Aorta (tissue), 5 donors: Measurements from ENCODE around the gene CNKSR3. TPM values are rescaled to one million over a fixed set of nuclear protein-coding genes. Genes with fewer than 3 reads are reported as not detected.
"Not testable (repeated sequence)": the region's sequence is repeated elsewhere in the genome, so short reads cannot be mapped to it uniquely, and the experiment has no call there.

Experiments used
- ATAC-seq: fragments of 200-7000 bp; cut with Tn5 transposase; one replicate; pipeline ENCODE4 v1.9.1; 2022; ENCODE audit warnings: moderate library complexity; ENCODE audit not compliant: low FRiP score
- DNase-seq, 2 donors: peaks; one replicate each; pipeline ENCODE4 v3.0.0-alpha.2; 2020
- H3K27ac ChIP-seq, 2 donors: one replicate each; pipeline ENCODE4 v1.5.1; 2013; ENCODE audit warnings: low read length in 2 of 2, mild to moderate bottlenecking in 2 of 2, moderate library complexity in 2 of 2, control low read depth in 1 of 2, inconsistent platforms in 1 of 2, low read depth in 1 of 2
- H3K27me3 ChIP-seq, 2 donors: one replicate each; pipeline ENCODE4 v1.6.1; 2013; ENCODE audit warnings: control low read depth in 1 of 2, low read length in 1 of 2, mild to moderate bottlenecking in 1 of 2, moderate library complexity in 1 of 2; ENCODE audit not compliant: insufficient read depth in 2 of 2, control insufficient read depth in 1 of 2
- H3K36me3 ChIP-seq, 2 donors: one replicate each; pipeline ENCODE4 v1.6.1; 2013; ENCODE audit warnings: control low read depth in 1 of 2, low read length in 1 of 2, mild to moderate bottlenecking in 1 of 2; ENCODE audit not compliant: insufficient read depth in 2 of 2, control insufficient read depth in 1 of 2
- H3K4me1 ChIP-seq, 2 donors: one replicate each; pipeline ENCODE4 v1.6.1; 2013; ENCODE audit warnings: low read length in 2 of 2, control low read depth in 1 of 2, mild to moderate bottlenecking in 1 of 2, moderate library complexity in 1 of 2; ENCODE audit not compliant: insufficient read depth in 2 of 2, control insufficient read depth in 1 of 2
- H3K4me3 ChIP-seq, 2 donors: one replicate each; pipeline ENCODE4 v1.5.1; 2013; ENCODE audit warnings: low read length in 2 of 2, control low read depth in 1 of 2, mild to moderate bottlenecking in 1 of 2
- H3K9me3 ChIP-seq: one replicate; pipeline ENCODE4 v1.6.1; 2013; ENCODE audit warnings: mild to moderate bottlenecking, low read length; ENCODE audit not compliant: control insufficient read depth
- WGBS, 2 donors: extraction: QIAGEN DNeasy Blood & Tissue Kit; methylation state at CpG; one replicate each; pipeline ENCODE4 v1.1.7; 2013; 5-methylcytosine and 5-hydroxymethylcytosine counted together
- intact Hi-C, 2 donors: fragments of 100-400 bp; cut with DNase I; formaldehyde crosslinking; loops; one replicate each; pipeline versions ENCODE4 v1.14.2 to v1.15.0; 2022
- polyA plus RNA-seq, 2 donors: library from polyadenylated mRNA; stranded (reverse); fragments of 200-250 nt; gene quantifications; one replicate each; pipeline ENCODE4 v1.2.3, GENCODE V29; 2013
- total RNA-seq, 2 donors: library from RNA; stranded (reverse); fragmentation: NEBNext Ultra II Directional; extraction: Animal tissue kit (Norgen Biotek cat#: 25700); gene quantifications; one replicate each; pipeline ENCODE4 v1.2.1, GENCODE V29; 2021
- donor health status: healthy with polysubstance abuse.
- donor health status: Bipolar disorder and iron deficiency.
- donor health status: DM: no; HTN: no; CAD: no.
- donor health status: DM: no; HTN: no; CAD: no.
- donor health status: DM: yes; HTN: yes; CAD: no.

The CNKSR3 gene
- total and polyA plus RNA-seq, 4 donors = 9.3 to 41.2 (median 15.6) TPM

DNA sequence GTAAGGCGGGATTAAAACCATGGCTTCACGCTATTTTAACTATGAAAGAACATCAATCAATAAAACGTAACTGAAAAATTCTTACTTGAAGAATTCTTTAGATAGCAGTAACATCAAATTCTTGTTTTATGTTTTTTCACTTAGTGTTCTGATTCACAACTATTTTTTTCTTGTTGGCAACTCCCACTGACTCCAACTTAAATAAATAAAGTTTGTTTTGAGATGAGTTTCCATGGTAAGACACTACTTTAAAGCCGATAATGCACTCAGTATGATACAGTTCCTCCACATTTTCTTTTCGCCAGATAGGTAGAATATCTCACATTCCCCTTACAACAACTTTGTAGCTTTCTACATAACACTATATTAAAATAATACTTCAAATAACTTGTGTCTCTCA, 33.1 kb upstream of the CNKSR3 start:
- no peak overlapping the region for H3K27ac ChIP-seq
- H3K9me3 ChIP-seq = no peaks in the 10 kb centered on the region
- H3K4me1 ChIP-seq = peaks cover 0 to 3% of the 10 kb centered on the region in 2 donors
- intact Hi-C loops = no loop called here
- H3K27me3 ChIP-seq = no peaks in the 10 kb centered on the region
- 88 to 91% methylated on average over 5 of the region's 5 CpGs for WGBS, 2 donors
- no peak overlapping the region for H3K4me3 ChIP-seq
- DNase-seq (no peak), ATAC-seq (no peak)
- H3K36me3 ChIP-seq = no peaks in the 10 kb centered on the region

DNA sequence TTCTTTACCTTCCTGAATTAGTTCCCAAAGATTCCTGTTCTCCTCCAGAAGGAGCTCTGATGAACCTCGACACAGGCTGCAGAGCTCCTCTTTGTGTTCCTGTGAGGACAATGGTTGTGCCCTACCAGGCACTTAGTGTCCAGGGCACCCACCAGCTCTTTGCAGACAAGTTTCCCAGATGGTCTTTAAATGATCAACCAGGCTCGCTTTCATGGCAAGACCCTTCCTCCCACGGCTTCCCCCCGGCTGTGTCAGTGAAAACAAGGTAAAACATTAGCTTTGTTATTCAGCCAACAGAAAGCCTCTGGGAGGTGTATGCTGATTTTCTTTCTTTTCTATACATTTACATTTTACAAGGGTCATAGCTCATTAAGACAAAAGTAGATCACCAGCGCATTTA, 32.3 kb upstream of the CNKSR3 start:
- WGBS, 2 donors = 91 to 97% methylated on average over 5 of the region's 5 CpGs

DNA sequence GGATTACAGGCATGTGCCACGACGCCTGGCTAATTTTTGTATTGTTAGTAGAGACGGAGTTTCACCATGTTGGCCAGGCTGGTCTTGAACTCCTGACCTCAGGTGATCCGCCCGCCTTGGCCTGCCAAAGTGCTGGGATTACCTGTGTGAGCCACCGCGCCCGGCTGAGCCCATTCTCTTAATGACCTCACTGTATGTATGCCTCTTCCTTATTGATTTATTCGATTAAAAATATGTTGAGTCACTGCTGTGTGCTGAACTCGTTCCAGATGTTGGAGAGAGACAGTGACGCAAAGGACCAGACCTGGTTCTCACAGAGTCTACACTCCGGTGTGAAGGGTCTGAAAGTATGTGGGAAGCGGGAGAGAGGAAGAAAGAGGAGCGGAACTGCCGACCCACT, 31.4 kb upstream of the CNKSR3 start:
- H3K9me3 ChIP-seq, H3K27ac ChIP-seq, H3K4me3 ChIP-seq, ATAC-seq, intact Hi-C loops, DNase-seq, H3K36me3 ChIP-seq, H3K4me1 ChIP-seq, H3K27me3 ChIP-seq: not testable (repeated sequence)
- 92 to 95% methylated on average over 15 of the region's 15 CpGs for WGBS, 2 donors

More for the DNA sequence above, 32.3 kb upstream of the CNKSR3 start:
- Histone ChIP-seq H3K27ac (no peak overlapping the region), H3K9me3 (no peaks in the 10 kb centered on the region), H3K36me3 (no peaks in the 10 kb centered on the region), H3K27me3 (no peaks in the 10 kb centered on the region), H3K4me3 (no peak overlapping the region), H3K4me1 (no peaks in the 10 kb centered on the region)
- intact Hi-C loops = no loop called here
- ATAC-seq (no peak), DNase-seq (no peak)

DNA sequence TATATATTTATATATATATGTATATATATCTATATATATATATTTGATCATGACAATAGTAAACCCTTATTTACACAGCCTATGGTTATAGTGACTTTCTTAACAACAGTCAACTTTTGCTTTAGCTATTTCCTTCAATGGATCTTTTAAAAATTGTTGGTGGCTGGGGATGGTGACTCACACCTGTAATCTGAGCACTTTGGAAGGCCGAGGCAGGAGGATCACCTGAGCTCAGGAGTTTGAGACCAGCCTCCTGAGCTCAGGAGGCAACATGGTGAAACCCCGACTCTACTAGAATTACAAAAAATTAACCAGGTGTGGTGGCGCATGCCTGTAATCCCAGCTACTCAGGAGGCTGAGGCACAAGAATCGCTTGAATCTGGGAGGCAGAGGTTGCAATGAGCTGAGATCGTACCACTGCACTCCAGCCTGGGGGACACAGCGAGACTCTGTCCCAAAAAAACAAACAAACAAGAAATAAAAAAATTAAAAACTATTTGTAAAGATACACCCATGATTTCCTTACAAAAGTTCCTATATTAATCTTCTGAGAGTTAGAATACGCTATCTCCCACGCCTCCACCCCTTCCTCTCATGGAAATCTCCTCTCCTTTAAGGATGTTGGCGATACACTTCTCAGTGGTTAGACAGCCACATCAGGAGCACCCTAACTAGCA, 29.2 kb upstream of the CNKSR3 start:
- DNase-seq (no peak), ATAC-seq (no peak)
- no peaks in the 10 kb centered on the region for H3K27me3 ChIP-seq
- no peaks in the 10 kb centered on the region for H3K4me1 ChIP-seq
- intact Hi-C loops = no loop called here
- no peaks in the 10 kb centered on the region for H3K36me3 ChIP-seq
- H3K9me3 ChIP-seq = no peaks in the 10 kb centered on the region
- no peak overlapping the region for H3K4me3 ChIP-seq
- H3K27ac ChIP-seq = no peak overlapping the region
- 98 to 99% methylated on average over 9 of the region's 9 CpGs for WGBS, 2 donors

DNA sequence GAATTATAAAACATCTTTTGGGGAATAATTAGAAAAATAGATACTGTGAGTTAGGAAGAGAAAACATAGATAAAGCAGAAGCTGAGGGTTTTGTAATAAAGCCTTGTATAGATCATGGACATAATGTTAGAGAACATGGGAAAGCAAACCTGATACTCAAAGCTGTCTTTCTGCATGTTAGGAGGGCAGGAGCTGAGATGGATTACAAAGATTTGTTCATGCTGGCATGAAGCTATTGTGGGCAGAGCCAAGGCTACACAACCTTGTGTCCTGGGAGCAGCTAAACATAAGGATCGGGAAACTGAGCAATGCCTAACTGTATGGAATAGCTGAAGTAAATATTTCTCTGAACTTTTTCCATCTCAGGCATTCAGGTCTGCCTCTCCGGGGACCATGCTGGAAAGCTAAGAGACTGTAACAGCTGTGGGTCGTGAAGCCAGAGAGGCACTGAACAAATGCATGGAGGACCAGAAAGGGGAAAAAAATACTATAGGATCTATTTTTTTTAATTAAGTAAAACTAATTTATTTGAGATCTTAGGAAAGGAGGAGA, 28.2 kb upstream of the CNKSR3 start:
- H3K36me3 ChIP-seq = no peaks in the 10 kb centered on the region
- H3K27ac ChIP-seq = no peak overlapping the region
- DNase-seq (no peak), ATAC-seq (no peak)
- H3K4me1 ChIP-seq = no peaks in the 10 kb centered on the region
- 30 to 38% methylated on average over 3 of the region's 3 CpGs for WGBS, 2 donors
- no peaks in the 10 kb centered on the region for H3K27me3 ChIP-seq
- intact Hi-C loops = no loop called here
- no peak overlapping the region for H3K4me3 ChIP-seq
- H3K9me3 ChIP-seq = no peaks in the 10 kb centered on the region

DNA sequence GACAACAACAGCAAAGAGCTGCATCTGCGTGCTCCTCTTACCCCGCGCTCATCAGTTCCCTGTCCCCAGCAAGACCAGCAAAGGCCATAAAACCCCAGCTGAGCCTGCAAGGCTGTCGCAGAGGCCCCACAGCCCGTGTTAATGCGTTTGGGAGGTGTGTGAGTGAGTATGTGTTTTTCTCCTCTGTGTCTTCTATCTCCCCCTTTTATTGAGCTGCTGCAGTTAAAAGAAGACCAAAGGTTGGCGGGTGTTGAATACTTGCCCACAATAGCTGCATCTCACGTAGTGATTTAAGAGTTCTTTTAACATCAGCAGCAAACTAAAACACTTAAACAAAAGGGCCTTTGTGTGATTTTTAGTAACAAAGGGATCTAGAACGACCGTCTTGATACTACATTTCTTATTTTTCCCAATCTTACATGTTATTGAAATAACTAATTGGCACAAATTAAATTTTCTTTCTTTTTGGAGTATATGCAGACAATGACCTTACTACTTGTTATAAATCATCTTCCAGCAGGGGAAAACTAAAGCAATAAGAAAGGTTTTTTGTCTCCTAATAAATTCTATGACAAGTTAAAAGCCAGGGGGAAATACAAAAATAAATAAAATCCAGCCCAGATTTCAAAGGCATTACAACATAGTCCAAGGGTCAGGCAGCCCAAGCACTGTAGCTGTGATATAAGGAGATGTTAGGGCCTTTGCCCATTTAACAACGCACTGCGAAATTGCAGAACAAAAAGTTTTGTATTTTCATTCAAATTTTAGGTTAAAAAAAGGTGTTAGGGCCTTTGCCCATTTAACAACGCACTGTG, 27.2 kb upstream of the CNKSR3 start:
- intact Hi-C loops = no loop called here
- DNase-seq = no peak

DNA sequence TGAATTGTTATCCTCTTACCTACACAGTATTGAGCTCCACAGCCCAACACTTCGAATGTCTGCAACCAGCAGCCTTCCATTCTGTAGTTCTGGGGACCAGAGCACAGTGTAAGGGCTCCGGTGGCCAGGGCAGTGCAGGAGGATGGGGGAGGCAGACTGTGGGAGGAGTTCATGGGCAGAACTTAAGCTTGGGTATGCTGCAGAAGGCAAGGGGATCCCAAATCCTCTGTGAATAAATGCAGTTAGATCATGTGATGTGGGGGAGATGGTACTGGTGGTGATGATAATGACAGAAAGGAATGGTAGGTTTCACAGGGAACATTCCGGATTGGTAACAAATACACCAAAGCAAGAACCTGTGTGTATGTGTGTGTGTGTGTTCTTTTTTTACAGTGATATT, 26.5 kb upstream of the CNKSR3 start:
- Histone ChIP-seq H3K27me3 (no peaks in the 10 kb centered on the region), H3K27ac (no peak overlapping the region), H3K4me3 (no peak overlapping the region), H3K9me3 (no peaks in the 10 kb centered on the region), H3K36me3 (no peaks in the 10 kb centered on the region), H3K4me1 (no peaks in the 10 kb centered on the region)
- 93 to 97% methylated on average over 3 of the region's 3 CpGs for WGBS, 2 donors
- intact Hi-C loops = no loop called here
- DNase-seq (no peak), ATAC-seq (no peak)

More for the DNA sequence above, 27.2 kb upstream of the CNKSR3 start:
- no peak overlapping the region for H3K4me3 ChIP-seq
- no peaks in the 10 kb centered on the region for H3K27me3 ChIP-seq
- no peak for ATAC-seq
- 87 to 89% methylated on average over 13 of the region's 13 CpGs for WGBS, 2 donors
- H3K4me1 ChIP-seq = no peaks in the 10 kb centered on the region
- H3K27ac ChIP-seq = no peak overlapping the region
- no peaks in the 10 kb centered on the region for H3K9me3 ChIP-seq
- no peaks in the 10 kb centered on the region for H3K36me3 ChIP-seq

DNA sequence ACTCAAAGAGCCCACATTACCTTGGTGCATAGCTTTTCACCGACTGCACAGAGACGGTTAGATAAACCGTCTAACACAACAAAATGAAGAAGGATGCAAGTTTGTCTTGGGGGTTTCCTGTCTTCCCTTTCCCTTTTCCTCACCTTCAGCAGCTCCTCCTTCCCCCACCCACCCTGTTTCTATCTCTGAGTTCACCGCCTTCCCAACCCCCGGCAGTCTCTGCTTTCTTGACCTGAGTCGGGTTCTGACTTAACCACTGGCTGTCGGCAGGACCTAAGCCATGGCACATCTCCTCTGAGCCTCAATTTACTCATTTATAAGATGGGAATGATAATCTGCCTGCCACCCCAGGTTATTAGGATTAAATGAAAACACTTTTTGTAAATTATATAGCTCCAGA, 25.8 kb upstream of the CNKSR3 start:
- Histone ChIP-seq H3K9me3 (no peaks in the 10 kb centered on the region), H3K27ac (no peak overlapping the region), H3K36me3 (no peaks in the 10 kb centered on the region), H3K27me3 (no peaks in the 10 kb centered on the region), H3K4me1 (no peaks in the 10 kb centered on the region), H3K4me3 (no peak overlapping the region)
- ATAC-seq (no peak), DNase-seq (no peak)
- WGBS, 2 donors = 33 to 40% methylated on average over 7 of the region's 7 CpGs
- intact Hi-C loops = no loop called here

DNA sequence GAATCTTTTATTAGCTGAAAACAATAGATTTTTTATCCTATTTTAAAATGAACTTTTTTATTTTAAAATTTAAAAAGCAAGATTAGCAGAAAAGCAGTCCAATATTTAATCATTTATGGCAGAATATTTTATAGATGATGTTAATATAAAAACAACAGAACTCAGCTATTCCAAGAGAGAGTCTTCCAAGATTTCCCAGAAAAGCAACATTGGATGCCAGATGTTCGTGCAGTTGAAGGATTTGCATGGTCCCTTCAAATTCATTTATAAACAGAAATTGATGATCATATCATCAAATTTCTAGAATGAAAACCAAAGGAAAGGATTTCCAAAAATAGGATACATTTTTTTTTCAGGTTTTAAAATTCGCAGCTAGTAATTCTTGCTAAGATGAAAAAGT, 25.4 kb upstream of the CNKSR3 start:
- intact Hi-C loops = no loop called here

More for the DNA sequence above, 25.4 kb upstream of the CNKSR3 start:
- no peaks in the 10 kb centered on the region for H3K27me3 ChIP-seq
- H3K4me1 ChIP-seq = no peaks in the 10 kb centered on the region
- no peak overlapping the region for H3K4me3 ChIP-seq
- H3K9me3 ChIP-seq = no peaks in the 10 kb centered on the region
- H3K36me3 ChIP-seq = no peaks in the 10 kb centered on the region
- ATAC-seq (no peak), DNase-seq (no peak)
- 7 to 8% methylated on average over 2 of the region's 2 CpGs for WGBS, 2 donors
- H3K27ac ChIP-seq = no peak overlapping the region
